HL-60 (cell line): ENCODE data around the gene PCCA.

Source experiments
- DNase-seq, 2 experiments: peaks; one replicate each; pipeline ENCODE4 v3.0.0-alpha.2; 2010 to 2020; ENCODE audit warnings: low read depth in 1 of 2, low spot score in 1 of 2
- H3K27ac ChIP-seq: fragments of 250-450 bp; sonication (Bioruptor Pico); replicated peaks from 2 replicates; pipeline ENCODE4 v1.5.1; 2020; ENCODE audit warnings: mild to moderate bottlenecking, moderate library complexity
- H3K27me3 ChIP-seq: fragments of 250-450 bp; sonication (Bioruptor Pico); 2 replicates; pipeline ENCODE4 v1.5.1; 2021; ENCODE audit warnings: mild to moderate bottlenecking, moderate library complexity; ENCODE audit not compliant: insufficient read depth, poor library complexity, severe bottlenecking
- H3K4me3 ChIP-seq: replicated peaks from 2 replicates; pipeline ENCODE4 v1.5.1; 2011; ENCODE audit warnings: mild to moderate bottlenecking, control low read depth, low read length; ENCODE audit not compliant: insufficient read depth
- CTCF ChIP-seq: IDR thresholded peaks from one replicate; pipeline ENCODE4 v1.5.1; 2011; ENCODE audit warnings: low read length, control low read depth, inconsistent platforms; ENCODE audit not compliant: insufficient read depth
- GABPA ChIP-seq: IDR thresholded peaks from 2 replicates; pipeline ENCODE4 v1.6.1; 2012; ENCODE audit warnings: low read depth
- POLR2AphosphoS5 ChIP-seq: IDR thresholded peaks from 2 replicates; pipeline ENCODE4 v1.6.1; 2012; ENCODE audit warnings: low read depth
- REST ChIP-seq: IDR thresholded peaks from 2 replicates; pipeline ENCODE4 v1.6.1; 2012; ENCODE audit warnings: low read depth; ENCODE audit not compliant: insufficient replicate concordance
- SPI1 ChIP-seq: IDR thresholded peaks from 2 replicates; pipeline ENCODE4 v1.6.1; 2012; ENCODE audit warnings: low read depth, mild to moderate bottlenecking, borderline replicate concordance

PCCA gene

DNA sequence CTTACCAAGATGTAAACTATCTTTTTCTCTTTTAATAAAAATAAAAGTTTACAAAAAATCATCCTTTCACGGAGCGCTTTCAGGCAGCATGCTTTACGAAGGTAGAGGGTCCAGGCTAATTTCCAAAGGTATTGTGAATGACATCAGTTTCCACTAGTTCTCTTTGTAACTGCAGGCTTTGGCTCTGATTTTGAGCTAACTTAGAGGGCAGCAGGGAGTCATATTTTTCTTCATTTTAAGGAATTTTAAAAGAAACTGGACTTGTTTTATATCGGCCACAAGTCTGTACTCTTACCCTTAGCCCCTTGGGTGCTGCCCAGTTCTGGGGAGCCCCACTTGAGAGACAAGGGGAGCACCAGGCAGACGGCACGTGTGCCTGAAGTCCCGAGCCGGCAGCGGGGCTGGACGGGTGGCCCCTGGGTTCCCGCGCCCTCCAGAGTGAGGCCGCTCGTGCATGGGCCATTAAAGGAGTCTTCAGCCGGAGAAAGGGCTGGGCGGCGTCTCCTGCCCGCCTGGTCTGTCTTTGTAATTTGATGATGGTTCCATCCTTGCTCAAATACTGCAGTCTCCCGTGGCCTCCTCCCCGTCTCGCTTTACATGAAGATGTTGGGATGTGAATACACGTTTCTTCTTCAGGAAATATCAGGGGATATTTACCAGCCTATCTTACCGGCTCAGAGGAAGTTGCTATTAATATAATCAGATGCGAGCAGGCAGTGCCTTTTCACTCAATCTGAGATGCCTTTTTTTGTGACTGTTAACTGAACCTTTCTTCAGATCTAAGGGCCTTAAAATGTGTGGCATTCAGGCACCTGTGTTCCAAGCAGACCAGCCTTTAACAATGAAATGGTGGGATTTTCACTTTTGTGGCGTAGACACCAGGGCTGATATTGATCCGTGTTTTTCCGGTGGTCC lies 432.3 kb downstream of the PCCA start:
- H3K27ac ChIP-seq, result no peak overlapping the region
- H3K4me3 ChIP-seq, result no peak overlapping the region
- TF ChIP-seq SPI1 (no peak), REST (no peak), GABPA (no peak), POLR2AphosphoS5 (no peak), CTCF (no peak)
- H3K27me3 ChIP-seq, result peaks cover 12% of the 10 kb centered on the region
- no peak for DNase-seq

GRCh38 chr13:100521851-100522617 lies 433.1 kb downstream of the PCCA start:
- TF ChIP-seq POLR2AphosphoS5 (no peak), SPI1 (no peak), CTCF (no peak), REST (no peak), GABPA (no peak)
- Histone ChIP-seq H3K27ac (no peak overlapping the region), H3K4me3 (no peak overlapping the region), H3K27me3 (peaks cover 12% of the 10 kb centered on the region)
- no peak for DNase-seq

GRCh38 chr13:100522618-100523309 lies 433.9 kb downstream of the PCCA start:
- Histone ChIP-seq H3K27ac (no peak overlapping the region), H3K4me3 (no peak overlapping the region), H3K27me3 (peaks cover 12% of the 10 kb centered on the region)
- no peak for DNase-seq
- TF ChIP-seq CTCF (no peak), REST (no peak), POLR2AphosphoS5 (no peak), SPI1 (no peak), GABPA (no peak)
